GM21367 (cell line): Measurements from ENCODE around the gene PRPF38B.
A peak's percentile ranks its signal among the peaks of the same experiment; 100 is the strongest.
"Not testable (repeated sequence)": the region's sequence is repeated elsewhere in the genome, so short reads cannot be mapped to it uniquely, and the experiment has no call there.

Experiments
- ATAC-seq: cut with Tn5 transposase; IDR thresholded peaks from one replicate; pipeline ENCODE4 v1.9.1; 2021; ENCODE audit not compliant: unreplicated experiment

PRPF38B gene

GRCh38 chr1:108679586-108680213 lies 12.4 kb upstream of the PRPF38B start:
- ATAC-seq = no peak

- ATAC-seq = not testable (repeated sequence)
Measured at GRCh38 chr1:108681701-108682100, 10.4 kb upstream of the PRPF38B start.

- no peak for ATAC-seq
Measured at GRCh38 chr1:108685529-108685928, 6.6 kb upstream of the PRPF38B start.

GRCh38 chr1:108686614-108687313 lies 5.3 kb upstream of the PRPF38B start:
- ATAC-seq = no peak

- ATAC-seq = no peak
Measured at GRCh38 chr1:108691128-108691941, 775 bp upstream of the PRPF38B start.

- ATAC-seq = peak; percentile 62
Measured at GRCh38 chr1:108692724-108693655, 880 bp downstream of the PRPF38B start.

GRCh38 chr1:108695535-108695934 lies 3.4 kb downstream of the PRPF38B start:
- ATAC-seq = no peak

GRCh38 chr1:108699375-108700332 lies 7.5 kb downstream of the PRPF38B start:
- ATAC-seq = no peak

GRCh38 chr1:108701176-108701849 lies 9.2 kb downstream of the PRPF38B start:
- no peak for ATAC-seq

GRCh38 chr1:108702109-108702508 lies 10.0 kb downstream of the PRPF38B start:
- ATAC-seq = not testable (repeated sequence)

- ATAC-seq = no peak
Measured at GRCh38 chr1:108703939-108704338, 11.8 kb downstream of the PRPF38B start.

- no peak for ATAC-seq
Measured at GRCh38 chr1:108704496-108704895, 12.4 kb downstream of the PRPF38B start.

GRCh38 chr1:108706643-108707042 lies 14.5 kb downstream of the PRPF38B start:
- ATAC-seq = no peak

- ATAC-seq = no peak
Measured at GRCh38 chr1:108708691-108709660, 16.9 kb downstream of the PRPF38B start.

GRCh38 chr1:108712606-108713150 lies 20.6 kb downstream of the PRPF38B start, which contains the start of gene FNDC7:
Gene FNDC7, plus strand, starts transcription at chr1:108712908. Its CDS starts 26 bp downstream, at chr1:108712934.
- ATAC-seq = no peak

GRCh38 chr1:108715932-108716331 lies 23.8 kb downstream of the PRPF38B start:
- no peak for ATAC-seq

GRCh38 chr1:108716437-108717230 lies 24.5 kb downstream of the PRPF38B start:
- no peak for ATAC-seq
